HG03558 (cell line): ENCODE measurements around the gene STX2.
"Not testable (repeated sequence)": the region's sequence is repeated elsewhere in the genome, so short reads cannot be mapped to it uniquely, and the experiment has no call there.

Experiments used
- ATAC-seq: cut with Tn5 transposase; IDR thresholded peaks from one replicate; pipeline ENCODE4 v1.9.1; 2021; ENCODE audit warnings: moderate number of reproducible peaks; ENCODE audit not compliant: unreplicated experiment; ENCODE audit errors: extremely low read depth

The STX2 gene

DNA sequence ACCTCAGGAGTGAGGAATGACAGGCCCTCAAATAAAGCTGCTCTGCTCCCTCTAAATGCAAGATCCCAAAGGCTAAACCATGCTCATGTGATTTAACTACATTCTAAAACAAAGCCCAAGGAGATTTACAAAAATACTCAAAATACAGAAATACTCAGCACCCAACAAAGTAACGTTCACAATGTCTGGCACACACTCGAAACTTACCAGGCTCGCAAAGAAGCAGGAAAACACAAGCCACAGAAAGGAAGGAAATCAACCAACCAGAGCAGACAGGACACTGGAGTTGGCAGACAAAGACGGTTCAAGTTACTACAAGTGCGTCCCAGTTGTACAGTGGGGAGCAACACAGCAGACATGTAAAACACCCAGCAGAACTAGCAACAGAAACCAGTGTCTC lies 33.4 kb downstream of the STX2 start:
- no peak for ATAC-seq

DNA sequence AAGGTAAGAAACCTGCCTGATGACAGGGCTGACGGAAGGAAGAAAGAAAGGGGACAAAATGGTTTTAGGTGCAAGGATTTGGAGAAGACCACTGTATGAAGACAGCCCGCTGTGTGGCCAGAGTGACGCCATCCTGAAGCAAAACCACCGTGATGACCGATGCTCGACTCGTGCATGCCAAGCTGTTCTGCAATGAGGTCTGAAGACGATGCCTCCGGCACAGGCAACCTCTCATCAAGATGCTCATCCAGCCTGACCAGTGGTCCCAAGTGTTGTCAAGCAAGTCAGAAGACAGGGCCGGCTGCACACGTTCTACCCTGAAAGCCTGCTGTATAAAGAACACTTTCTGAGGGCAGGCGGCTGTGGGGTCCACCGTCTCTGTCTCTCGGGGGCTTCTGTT lies 34.8 kb downstream of the STX2 start:
- ATAC-seq: no peak

DNA sequence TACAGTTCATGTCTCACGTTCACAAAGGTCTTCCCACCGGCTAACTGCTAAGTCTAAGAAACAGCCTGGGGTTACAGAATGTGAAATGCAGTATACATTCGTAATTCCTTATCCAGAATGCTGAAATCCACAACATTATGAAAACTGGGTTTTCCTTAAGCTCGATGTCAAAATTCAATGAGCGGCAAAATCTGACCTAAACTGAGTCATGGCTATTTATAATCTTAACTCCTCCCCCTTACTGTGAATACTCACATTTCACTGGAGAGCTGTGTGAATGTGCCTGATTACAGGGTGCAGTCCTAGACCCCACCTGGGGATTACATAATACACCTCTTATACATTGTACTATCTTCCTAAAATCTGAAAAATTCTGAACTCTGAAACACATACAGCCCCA lies 35.3 kb downstream of the STX2 start:
- no peak for ATAC-seq

DNA sequence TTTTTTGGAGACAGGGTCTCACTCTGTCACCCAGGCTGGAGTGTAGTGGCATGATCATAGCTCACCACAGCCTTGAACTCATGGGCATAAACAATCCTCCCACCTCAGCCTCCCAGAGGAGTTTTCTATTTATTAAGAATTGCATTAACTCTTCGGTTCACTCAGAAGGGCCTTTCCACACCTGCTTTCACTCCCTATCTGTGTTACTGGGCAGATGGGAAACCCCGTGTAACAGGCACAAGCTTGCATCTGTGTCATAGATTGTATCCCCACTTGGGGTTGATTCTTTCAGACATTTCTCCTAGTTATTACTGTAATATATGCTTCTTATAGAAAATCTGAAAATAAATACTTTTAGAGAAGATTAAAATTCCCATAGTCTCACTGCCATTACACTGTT lies 38.7 kb downstream of the STX2 start:
- no peak for ATAC-seq

DNA sequence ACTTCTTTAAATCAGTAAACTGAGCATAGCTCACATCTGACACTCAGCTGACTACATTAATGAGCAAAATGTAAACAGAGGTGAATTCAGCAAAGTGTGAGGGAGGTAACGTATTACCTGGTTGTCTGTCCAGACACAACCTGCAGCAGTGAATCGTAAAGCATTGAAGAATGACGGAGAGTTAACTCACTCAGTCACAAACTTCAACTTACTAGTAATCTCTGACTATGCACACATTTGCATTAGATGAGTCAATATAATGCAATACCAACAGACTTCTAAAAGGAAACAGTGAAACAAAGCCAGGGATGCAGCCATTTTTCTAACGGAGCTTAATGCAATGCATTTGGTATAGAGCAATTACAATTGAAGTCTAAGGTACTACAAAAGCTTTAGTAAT lies 40.0 kb downstream of the STX2 start:
- ATAC-seq: no peak

DNA sequence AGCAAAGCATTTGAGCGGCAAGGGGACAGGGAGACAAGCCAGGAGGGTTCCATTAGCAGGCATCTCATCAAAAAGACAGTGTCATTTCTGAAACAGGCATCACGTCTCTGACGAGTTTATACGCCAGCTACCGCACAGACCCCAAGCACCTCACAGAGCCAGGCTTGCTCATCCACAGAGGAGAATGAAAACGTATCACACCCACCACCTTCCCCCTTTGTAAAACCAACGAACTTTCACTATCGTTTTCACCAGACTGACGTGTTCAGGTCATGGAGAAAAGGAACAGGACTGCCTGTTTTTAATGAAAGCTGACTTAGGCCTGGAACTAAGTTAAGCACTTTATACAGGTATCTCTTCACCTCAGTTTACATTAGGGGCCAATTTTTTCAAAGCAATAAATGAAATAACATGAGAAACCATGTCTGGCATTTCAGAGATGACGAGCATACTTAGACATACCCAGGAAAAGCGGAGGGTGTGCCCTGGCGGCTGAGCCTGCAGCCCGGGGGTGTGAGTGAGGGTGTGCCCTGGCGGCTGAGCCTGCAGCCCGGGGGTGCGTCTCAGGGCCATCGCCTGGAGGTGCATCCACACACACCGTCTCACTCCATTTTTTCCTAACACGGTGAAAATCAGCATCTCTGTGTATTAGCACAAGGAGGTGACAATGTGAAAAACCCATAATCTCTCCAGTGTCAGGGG lies 41.9 kb downstream of the STX2 start:
- peak; percentile 68 for ATAC-seq

DNA sequence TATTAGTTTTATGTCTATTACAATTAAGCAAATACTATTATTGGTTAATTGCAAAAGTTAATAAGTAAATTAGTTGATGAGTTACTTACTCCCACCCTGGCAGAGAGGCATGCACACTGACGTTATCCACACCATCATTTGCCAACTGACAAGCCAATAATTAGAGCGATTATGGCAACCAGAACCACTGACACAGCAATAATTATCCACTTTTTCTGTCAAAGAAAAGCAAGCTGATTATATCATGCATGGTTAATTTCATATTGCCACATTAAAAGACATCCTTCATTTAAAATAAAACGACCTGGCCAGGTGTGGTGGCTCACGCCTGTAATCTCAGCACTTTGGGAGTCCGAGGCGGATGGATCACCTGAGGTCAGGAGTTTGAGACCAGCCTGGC lies 43.1 kb downstream of the STX2 start:
- ATAC-seq: no peak

DNA sequence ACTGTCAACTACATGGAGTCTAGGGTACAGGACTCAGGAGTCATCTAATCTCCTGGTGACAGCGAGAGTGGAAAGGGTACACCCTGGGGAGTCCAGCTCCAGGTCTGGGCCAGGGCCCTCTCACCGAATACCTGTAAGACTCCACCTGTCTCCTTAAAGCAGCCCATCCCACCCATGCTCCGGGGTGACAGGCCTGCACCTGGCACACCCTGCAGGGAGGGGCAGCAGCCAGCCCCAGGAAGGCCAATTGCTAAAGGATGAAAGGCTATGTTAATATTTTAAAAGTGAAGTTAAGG lies 45.5 kb downstream of the STX2 start:
- no peak for ATAC-seq

DNA sequence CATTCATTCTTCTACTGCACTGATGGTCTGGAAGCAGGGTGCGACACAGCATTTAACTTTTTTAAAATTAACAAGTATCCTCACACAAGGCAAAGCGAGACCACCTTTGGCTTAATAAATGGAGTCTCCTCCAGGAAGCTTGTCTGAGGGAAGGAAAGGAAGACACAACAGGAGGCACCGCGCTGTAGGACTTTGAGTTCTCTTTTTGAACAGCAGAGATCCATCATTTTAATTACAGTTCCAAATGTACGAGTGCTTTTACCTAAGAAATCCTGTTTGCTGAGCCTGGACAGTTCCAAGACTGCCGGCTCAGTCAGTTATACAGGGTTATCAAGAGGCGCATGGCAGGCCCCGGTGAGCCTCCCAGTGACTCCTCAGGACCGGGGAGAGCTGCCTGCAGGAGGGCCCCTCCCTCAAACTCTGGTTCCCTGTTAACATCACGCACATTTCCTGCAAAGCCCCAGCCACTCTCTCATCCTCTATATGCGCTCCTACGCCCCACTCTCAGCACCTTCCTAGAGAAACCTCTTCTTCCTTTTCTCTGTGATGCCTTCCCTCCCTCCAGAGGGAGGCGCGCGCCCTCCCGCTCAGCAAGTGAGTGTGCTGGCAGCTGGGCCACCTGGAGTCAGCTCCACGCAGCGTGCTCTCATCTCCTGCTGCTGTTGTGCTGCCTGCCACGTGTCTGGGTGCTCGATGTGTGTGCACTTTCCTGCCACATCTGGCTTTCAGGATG lies 46.1 kb downstream of the STX2 start:
- no peak for ATAC-seq

DNA sequence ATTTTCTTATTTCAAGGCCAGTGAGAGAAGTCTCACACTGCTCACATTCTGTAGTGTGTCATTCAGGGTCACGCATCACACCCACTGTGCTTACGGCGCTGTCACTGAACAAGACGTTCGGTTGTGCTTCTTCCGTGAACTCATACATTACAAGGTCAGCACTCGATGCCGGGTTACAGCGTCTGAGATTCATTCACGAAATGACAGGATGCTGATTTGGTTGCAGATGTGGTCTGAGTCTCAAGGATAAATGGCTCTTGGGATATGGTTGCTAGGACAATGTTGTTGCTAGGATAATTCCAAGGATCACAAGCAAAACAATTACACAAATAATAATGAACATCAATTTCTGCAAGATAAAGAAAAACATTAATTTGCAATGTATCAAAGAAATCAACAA lies 47.4 kb downstream of the STX2 start:
- no peak for ATAC-seq

DNA sequence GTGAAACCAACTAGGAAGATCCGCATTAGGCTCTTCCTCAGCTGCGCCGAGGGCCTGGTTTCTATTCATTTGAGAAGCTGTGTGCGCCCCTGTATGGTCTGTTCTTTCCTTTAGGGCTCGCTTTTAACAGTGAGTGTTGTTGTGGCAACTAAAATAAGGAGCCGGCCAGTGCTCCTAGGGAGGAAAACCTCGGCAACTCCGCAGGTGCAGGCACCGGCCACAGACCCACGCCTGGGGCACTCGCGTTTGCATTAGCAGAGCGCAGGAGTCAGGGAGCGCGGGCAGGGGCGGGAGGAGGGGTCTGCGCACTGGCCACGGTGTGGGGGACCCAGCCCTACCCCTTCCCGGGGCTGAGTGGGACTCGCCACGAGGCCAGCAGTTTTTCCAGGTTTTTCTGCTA lies 50.5 kb downstream of the STX2 start:
- ATAC-seq: no peak

DNA sequence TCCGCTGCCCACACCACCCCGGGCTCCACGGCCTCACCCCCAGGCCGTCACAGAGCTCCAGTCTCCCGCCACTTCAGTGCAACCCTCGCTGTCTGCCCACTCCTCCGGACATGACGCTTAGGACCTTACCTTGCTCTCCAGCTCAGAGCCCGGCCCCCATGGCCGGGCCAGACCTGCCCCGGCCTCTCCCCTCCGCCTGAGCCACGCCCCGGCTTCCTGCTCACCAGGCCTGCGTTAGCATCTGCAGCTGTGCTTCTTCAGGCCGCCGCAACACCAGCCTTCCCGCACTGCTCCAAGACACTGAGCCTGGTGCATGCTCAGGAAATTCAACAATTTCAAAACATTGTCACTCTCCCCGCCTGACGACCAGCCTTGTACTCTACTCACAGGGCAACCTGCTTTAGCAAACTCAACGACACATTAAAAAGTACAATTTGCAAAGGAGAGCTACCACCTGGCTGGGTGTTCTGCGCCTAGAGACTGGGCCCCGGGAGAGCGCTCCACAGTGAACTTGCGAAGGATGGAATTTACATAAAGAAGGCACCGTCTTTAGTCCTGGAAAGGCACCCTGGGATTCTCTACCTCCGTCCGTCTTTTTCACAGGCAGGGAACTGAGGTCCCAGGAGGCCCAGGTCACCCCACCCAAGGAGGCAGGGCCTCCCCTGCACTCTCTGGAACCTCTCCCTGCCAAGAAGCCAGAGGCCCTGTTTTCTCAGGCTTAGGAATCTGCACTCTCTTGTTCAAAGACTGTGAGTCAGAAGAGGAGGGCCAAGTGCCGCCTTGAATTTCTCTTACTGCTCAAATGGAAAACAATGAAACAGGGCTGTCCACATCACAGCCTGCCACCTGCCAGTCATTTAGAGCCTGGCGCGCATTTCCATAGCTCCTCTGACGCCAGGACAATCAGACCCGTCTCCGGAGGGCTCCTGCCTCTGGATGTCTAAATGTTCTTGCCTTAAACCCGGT lies 51.3 kb downstream of the STX2 start:
- ATAC-seq: no peak

DNA sequence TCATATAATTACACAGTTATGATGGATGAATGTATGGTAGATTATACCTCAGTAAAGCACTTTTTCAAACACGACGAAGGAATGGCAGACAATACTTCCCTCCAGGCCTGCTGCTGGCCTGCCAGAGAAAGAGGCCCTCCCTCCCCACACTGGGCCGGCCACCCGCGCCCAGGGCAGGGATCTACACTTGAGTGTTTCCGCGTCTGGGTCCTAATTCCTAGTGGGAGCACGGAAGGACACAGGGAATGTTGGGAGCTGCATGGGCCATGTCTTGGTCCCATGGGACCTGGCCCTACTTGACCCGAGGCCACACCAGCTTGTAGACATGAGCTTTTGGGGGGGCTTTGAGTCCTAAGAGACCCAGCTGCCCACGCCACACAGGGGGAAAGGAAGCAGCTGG lies 52.0 kb downstream of the STX2 start:
- no peak for ATAC-seq

DNA sequence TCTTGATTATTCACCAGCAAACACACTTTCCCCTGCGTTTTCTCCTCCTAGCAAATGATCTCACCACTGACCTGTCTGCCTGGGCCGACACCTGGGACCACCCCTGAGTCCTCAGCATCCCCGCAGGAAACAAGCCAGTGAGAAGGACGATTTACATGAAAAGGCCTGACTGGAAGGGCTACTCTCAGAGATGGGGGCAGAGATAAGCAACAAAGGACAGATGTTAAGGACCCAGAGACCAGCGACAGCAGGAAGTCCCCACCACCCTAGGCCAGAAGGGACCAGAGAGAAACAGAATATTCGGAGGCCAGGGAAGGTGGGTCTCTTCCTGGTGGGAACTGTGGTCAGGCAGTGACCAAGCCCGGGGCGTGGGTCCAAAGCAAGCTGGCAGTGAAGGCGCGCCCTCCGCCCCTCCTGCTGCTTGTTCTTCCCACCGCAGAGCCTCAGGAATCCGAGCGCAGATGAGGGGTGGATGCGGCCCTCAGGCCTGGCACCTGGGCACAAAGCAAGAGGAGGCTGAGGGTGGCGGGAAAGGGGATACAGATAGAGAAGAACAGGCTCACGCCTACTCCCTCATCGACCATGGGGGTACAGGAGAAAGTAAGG lies 55.8 kb downstream of the STX2 start:
- no peak for ATAC-seq

DNA sequence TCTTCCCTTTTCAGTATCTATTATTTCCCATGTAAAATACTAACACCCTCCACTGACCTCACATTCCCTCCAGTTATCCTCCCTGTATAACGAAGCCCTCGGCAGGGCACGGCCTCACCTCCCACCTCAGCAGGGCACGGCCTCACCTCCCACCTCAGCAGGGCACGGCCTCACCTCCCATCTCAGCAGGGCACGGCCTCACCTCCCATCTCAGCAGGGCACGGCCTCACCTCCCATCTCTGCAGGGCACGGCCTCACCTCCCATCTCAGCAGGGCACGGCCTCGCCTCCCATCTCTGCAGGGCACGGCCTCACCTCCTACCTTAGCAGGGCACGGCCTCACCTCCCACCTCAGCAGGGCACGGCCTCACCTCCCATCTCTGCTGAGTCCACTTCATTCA lies 56.8 kb downstream of the STX2 start:
- ATAC-seq: not testable (repeated sequence)

DNA sequence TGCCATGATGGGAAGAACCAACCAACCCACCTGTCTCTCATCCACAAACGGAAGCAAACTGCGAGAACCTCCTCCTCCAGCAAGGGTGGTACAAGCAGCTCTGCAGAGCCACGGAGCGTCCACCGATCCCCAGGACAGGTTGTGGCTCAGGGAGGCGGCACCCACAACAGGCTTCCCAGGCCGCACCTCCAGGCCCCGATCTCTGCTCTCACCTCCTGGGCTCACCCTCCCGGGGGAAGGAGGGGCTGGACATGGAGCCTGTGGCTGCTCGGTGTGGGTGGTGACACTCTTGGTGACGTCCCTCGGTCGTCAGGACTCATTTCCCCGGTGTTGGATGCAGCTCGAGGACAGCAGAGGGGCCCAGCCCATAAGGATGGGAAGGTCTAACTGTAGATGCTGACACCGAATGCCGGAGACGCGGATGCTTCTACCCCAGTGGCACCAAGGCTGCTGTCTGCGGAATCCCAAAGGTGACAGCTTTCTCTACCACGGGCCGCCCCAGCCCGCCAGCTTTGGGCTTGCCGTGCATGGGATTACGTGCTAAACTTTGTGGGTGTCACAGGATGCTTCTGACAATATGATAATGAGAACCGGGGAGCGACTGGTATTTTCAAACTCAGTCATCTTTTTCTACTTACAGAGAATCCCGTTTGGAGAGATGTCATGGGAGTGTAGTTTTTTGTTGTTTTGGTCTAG lies 58.0 kb downstream of the STX2 start:
- ATAC-seq: no peak

DNA sequence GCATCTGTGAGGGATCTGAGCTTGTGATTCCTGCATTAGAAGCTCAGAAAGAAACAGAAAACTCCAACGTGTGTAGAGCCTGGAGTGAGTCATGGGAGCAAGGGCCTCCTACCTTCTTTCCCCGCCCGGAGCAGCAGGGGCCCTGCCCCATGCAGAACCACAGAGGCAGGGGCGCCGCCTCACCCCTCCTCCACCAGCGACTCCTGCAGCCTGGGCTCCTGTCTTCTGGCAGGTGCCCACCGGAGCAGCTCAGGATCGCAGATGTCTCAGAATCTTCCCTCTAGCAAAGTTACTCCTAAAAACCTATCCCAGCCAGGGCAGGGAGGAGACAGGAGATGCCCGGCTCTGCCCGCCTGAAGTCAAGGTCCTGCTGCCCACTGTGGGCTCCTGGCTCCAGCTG lies 58.7 kb downstream of the STX2 start:
- ATAC-seq: no peak

DNA sequence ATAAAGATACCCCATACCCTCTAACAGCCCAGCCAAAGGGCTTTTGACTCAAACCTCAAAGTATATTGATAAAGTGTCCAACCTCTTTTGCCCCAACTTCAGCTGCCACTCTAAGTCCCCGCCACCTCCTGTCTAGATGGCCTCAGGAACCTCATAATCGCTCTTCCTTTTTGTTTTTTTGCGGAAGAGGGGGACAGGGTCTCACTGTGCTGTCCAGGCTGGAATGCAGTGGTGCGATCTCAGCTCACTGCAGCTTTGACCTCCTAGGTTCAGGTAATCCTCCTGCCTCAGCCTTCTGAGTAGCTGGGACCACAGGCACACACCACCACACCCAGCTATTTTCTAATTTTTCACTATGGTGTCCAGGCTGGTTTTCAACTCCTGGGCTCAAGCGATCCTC lies 60.3 kb downstream of the STX2 start:
- ATAC-seq: no peak

DNA sequence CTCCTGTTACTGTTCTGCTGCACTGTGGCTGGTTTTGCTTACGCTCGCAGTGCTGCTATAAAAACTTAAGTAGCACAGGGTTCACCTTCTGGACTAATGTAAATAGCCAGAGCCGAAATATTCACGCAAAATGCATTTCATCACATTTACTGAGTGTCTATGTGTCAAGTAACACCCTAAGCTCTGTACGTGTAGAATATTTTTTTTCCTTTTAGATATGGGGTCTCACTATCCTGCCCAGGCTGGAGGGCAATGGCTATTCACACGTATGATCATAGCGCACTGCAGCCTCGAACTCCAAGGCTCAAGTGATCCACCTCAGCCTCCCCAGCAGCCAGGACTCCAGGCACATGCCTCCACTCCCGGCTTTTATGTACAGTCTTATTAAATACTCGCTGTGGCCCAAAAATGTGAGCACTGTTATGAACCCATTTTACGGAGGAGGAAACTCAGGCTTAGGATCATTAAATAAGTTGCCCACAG lies 62.2 kb downstream of the STX2 start:
- ATAC-seq: no peak
